Measurements from ENCODE around the gene IFT57.
"Not testable (repeated sequence)": the region's sequence is repeated elsewhere in the genome, so short reads cannot be mapped to it uniquely, and the experiment has no call there.

Gene IFT57

GRCh38 chr3:108221911-108222852 lies at the start of gene IFT57:
IFT57 (minus strand) TSS chr3:108222424; CDS start chr3:108222322, 102 bp downstream.
- DNase-seq = peak; percentile 94 to 96

DNA sequence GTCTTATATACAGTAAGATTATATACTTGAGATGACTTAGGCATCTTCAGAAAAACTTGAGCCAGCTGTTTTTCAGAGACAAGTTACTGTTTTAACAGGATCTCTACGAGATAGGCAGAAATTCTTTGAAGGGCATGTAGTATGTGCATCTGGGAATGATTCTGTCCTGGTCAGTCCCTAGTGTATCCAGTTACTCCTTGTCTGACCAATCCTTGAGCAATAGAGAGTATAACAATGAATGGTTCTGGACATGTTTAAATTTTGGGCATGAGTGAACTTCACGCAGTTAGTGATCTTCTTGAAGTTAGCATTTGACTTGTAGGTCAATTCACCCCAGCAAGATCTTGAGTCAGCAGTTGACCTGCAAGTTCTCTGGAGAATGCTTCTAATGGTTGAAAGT lies 49.4 kb upstream of the IFT57 start:
- DNase-seq = no peak

DNA sequence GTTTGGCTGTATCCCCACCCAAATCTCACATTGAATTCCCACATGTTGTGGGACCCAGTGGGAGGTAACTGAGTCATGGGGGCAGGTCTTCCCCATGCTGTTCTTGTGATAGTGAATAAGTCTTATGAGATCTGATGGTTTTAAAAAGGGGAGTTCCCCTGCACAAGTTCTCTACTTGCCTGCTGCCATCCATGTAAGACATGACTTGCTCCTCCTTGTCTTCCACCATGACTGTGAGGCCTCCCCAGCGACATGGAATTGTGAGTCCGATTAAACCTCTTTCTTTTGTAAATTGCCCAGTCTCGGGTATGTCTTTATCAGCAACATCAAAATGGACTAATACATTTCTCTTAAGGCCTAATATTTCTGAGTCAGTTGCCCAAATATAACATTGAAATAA lies 46.0 kb upstream of the IFT57 start:
- DNase-seq = not testable (repeated sequence)

DNA sequence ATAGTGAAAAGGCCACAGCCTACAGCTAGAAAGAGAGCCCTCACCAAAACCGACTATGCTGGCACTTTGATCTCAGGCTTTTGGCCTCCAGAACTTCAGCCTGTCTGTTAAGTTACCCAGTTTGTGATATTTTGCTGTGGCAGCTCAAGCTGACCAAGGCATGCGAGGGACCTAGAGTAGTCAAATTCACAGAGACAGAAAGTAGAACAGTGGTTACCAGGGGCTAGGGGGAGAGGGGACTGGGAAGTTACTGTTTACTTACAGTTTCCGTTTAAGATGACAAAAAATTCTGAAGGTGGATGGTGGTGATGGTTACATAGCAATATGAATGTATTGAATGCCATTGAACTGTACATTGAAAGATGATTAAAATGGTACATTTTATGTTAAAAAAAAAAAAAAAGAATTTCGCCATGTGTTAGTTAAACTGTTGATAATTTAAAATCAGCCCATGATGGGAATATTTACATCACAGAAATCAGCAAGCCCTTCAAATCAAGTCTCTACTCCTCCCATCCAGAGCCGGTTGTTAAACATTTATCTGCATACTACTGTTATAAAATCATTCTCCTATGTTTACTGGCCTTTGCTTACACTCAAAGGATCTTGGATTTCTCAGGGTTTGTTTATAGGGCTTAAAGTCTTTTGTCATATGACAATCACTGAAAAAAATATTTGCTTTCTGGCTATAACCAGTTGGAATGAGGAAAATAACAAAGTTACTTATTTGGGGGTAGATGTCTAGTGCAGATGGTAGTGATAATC lies 42.5 kb upstream of the IFT57 start:
- not testable (repeated sequence) for DNase-seq

DNA sequence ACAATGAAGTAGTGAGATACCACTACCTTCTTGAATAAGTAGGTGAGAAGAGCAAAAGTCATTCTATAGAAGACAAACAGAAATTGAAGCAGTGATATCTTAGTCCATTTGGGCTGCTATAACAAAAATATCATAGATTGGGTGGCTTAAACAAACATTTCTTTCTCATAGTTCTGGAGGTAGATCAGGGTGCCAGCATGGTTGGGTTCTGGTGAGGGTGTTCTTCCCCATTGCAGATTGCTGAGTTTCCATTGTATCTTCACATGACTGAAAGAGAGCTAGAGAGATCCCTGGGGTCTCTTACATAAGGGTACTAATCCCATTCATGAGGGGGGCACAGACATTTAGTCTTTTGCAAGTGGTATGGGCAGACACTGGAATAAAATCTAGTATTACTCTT lies 32.9 kb upstream of the IFT57 start:
- no peak for DNase-seq

- no peak for DNase-seq
Measured at GRCh38 chr3:108251844-108252243, 29.6 kb upstream of the IFT57 start.

GRCh38 chr3:108251265-108251664 lies 29.0 kb upstream of the IFT57 start:
- DNase-seq = no peak

GRCh38 chr3:108250626-108251025 lies 28.4 kb upstream of the IFT57 start:
- DNase-seq = no peak

DNA sequence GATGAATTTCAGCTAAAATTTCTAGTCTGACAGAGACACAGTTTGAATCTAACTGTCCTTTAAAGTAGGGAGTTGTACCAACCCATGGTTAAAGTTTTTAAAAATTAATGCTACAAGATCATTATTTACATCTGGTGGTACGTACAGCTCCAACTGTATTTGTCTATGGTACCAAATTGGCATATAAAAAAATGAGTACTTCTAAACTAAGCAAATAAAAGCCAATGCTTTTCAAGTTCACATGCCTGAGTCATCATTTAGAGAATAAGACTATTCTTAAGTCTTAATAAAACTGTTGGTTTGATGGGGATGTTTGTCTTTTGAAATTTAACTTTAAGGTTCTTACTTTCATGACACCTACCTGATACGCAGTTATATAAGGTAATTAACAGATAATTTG lies 21.0 kb upstream of the IFT57 start:
- no peak for DNase-seq

DNA sequence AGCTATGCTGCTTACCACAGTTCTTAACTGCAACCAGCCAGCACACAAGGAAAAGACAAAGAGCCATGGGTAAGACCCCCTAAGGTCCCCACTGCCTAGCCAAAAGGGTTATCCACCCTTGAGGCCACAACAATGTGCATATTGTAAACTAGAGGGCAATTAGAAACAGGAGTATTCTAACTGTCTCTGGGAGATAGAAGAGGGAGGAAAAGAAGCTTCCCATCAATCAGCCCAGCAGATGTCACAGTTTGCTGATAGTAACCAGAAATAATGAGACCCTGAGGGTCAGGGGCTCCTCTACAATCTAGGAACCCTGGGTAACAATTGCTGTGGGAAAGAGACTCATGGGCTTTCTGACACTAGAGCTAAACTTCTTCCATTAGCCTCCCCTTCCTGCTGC lies 20.6 kb upstream of the IFT57 start:
- DNase-seq = no peak

GRCh38 chr3:108241721-108242120 lies 19.5 kb upstream of the IFT57 start:
- DNase-seq = no peak

DNA sequence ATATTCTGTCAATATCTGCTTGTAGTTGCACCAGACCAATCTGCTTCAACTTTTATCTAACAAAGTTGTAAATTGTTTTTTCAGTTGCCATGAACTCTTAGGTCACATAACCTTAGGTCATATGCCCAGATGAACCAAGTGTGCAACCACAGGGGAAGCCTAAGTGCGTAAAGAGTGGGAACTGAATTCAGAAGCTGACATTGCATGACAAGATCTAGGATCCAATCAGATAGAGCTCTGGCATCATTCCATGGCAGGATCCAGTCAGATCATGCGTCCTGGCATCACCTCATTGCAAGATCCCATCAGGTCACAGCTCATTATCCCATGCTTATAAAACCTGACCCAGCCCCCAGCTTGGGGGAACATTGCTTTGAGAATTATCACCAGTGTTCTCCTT lies 18.9 kb upstream of the IFT57 start:
- DNase-seq = no peak

DNA sequence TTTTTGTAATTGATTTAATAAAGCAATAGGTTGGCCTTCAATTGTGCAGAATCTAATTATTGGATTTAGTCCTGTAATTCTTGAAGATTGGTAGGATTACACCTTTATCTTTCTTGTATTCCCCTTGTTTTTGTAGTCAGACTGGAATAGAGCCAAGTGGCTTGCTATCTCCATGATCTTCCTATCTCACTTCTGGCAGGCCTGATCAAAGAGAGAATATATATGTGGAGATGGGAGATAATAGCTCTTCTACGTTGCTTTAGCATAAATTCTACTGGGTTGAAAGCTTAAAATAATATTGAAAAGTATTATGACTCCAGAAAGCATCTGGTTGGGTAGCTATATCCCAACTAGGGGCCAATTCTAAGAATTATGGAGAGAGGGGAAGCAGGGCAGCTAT lies 16.9 kb upstream of the IFT57 start:
- no peak for DNase-seq

DNA sequence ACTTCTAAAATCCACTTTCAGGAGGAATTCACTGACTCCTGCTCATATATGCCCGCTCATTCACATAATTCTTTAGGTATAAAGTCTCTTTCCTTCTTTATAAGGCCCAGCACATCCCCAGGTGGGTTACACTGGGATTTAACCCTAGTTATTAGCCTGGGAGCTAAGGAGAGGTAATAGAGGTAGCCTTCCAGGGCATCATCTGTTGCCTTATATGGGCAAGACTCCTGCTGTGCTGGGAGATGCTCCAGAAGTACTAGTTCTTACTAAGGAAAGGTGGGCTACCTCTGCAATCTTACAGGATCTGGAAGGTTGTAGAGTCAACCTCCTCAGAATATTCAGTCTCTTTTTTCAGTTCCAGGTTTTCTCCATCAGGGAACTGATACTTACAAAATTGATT lies 13.1 kb upstream of the IFT57 start:
- DNase-seq = no peak

DNA sequence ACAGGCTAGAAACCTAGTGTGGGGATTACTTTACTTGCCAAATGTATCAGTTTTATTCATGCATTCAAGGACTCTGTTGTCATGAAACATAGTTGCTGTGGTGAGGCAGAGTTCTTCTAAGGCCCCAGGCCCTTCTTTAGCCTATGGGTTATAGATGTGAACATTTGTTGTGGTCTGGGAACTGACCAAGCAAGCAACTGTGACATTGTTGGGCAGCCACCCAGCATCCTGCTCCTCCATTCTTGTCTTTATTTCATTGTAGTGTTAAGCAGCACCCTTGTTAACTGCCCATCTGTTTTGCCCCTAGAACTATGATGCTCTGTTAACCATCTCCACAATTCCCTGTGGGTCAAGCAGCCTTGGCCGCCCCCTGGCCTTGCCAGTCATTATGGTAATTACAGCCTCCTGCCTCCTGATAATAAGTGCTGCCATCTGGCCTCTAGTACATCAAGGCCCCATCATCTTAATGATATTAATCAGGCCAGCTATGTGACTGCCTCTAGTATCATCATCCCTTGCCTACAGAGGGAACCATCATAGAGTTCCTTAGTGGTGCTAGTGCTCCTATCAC lies 12.2 kb upstream of the IFT57 start:
- DNase-seq = no peak

DNA sequence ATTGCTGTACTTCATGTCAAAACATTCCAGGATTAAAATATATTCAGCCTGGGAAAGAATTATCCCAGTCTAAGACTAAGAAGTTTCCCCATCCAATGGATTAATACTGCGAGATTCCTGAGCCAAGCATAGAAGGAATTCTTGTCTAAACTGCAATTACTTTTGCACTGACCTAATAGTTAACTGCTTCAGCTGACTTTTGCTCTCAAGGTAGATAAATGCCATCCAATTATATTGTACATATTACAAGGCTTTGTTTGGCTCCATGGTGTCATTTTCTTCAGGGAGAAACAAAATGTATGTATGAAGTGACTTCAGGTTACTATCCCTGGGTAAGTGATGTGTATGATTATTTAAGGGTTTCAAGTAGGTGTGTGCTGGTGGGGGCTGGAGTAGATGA lies 6.1 kb upstream of the IFT57 start:
- no peak for DNase-seq

DNA sequence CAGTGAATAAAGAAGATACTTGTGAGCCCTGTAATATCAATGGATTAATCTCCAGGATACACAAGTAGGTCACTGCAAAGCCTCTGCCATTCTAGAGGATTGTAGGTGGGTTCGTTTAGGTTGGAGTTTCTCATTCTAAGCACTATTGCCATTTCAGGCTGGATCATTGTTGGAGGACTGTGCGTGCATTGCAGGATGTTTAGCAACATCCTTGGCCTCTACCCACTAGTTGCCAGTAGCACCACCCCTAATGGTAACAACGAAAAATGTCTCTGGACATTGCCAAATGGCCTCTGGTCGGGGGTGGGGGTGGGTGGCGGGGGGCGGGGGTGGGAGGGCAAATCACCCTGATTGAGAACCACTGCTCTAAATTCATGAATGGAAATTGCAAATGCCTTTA lies 4.9 kb upstream of the IFT57 start:
- no peak for DNase-seq

DNA sequence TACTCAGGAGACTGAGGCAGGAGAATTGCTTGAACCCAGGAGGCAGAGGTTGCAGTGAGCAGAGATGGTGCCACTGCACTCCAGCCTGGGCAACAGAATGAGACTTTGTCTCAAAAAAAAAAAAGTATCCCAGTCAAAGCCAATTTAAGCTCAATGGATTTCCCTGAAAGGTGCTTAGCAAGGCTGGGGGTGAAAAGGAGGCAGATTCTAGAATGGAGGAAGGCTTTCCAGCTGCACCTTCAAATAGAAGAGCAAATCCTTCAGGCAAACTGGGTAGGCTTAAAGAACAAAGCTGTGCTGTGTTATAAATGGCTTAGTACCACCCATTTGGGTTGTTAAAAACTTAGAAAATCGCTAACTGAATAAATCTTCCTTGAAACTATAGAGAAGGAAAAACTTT lies 3.0 kb upstream of the IFT57 start:
- no peak for DNase-seq

GRCh38 chr3:108223928-108224327 lies 1.7 kb upstream of the IFT57 start:
- DNase-seq = no peak

DNA sequence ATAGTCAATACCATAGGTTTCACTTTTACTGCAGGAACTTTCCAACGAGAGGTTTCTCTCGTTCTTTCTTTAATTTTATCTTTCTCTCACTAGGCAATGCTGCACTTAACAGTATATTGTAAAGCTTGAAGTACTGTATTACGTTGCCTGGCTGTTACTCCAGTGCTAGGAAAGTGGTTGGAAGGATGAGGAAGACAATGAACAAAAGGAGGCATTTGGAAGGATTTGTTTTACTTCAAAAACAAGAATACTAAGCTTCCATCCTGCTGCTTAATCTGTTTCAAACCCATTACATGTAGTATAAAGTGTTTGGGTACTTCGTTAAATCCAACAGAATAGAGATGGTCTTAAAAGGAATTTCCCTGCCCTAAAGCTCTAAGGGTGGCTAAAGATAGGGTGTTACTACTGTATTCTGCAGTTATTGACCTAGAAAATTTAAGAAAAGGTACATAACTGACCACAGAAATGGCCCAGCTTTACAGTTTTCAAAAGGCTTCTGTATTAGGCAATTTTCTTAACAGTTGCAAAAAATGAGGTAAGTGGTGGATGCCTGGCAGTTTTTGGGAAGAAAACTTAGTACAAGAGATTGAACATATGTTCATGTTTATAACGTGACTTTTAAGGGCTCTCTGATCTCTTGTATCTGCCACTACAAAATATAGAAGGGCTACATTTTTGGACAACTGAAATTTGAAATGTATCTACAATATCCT lies 785 bp upstream of the IFT57 start:
- no peak for DNase-seq

GRCh38 chr3:108221393-108221792 lies 831 bp downstream of the IFT57 start:
- DNase-seq = no peak

GRCh38 chr3:108219336-108219735 lies 2.9 kb downstream of the IFT57 start:
- no peak for DNase-seq

GRCh38 chr3:108218811-108219210 lies 3.4 kb downstream of the IFT57 start:
- no peak for DNase-seq

Measured in activated CD4-positive, alpha-beta T cell treated with anti-CD3 and anti-CD28 coated beads, Interleukin-2, amount 50 U/mL, for 48 hours (primary cell).